Ishikawa (cell line): Measurements from ENCODE around the gene ENOX1.

ENCODE experiments used
- CREB1 ChIP-seq: IDR thresholded peaks from 2 replicates; pipeline ENCODE4 v1.6.1; 2012; ENCODE audit warnings: low read depth
- NFIC ChIP-seq: IDR thresholded peaks from 2 replicates; pipeline ENCODE4 v1.6.1; 2012
- TEAD4 ChIP-seq: IDR thresholded peaks from 2 replicates; pipeline ENCODE4 v1.6.1; 2012
- YY1 ChIP-seq: IDR thresholded peaks from 2 replicates; pipeline ENCODE4 v1.6.1; 2012; ENCODE audit warnings: low read depth

- no peak for TF ChIP-seq TEAD4
- no peak for TF ChIP-seq YY1
- no peak for TF ChIP-seq NFIC
- no peak for TF ChIP-seq CREB1
Observed at GRCh38 chr13:43360892-43361610, 425.7 kb downstream of the ENOX1 start.
